C1 segment of cervical spinal cord (tissue), 14 donors: ENCODE measurements around the gene CPTP.
"Not testable (repeated sequence)": the region's sequence is repeated elsewhere in the genome, so short reads cannot be mapped to it uniquely, and the experiment has no call there.

Experiments
- DNase-seq, 14 donors: peaks; one replicate each; lab custom pipeline; 2025; lab: John Stamatoyannopoulos, UW

The CPTP gene

DNA sequence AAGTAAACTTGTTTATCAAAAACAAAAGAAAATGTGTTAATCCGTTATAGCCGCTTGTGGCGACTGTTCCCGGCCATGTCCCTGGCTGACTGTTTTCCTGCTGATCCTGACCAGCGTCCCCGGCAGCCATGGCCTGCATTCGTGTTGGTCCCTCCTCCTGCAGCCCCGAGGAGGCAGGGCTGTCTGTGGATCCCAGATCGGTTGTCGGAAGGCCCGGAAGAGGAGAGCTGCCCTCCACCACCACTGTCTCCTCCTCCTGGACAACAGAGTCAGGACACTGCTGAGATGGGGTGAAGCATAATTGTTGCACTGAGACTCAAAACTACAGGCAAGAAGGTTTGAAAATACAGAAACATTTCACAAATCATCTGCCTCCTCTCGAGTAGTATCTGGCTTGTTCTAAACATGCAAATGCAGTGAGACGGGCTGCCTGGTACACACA, 37.4 kb downstream of the CPTP start:
- DNase-seq: no peak

DNA sequence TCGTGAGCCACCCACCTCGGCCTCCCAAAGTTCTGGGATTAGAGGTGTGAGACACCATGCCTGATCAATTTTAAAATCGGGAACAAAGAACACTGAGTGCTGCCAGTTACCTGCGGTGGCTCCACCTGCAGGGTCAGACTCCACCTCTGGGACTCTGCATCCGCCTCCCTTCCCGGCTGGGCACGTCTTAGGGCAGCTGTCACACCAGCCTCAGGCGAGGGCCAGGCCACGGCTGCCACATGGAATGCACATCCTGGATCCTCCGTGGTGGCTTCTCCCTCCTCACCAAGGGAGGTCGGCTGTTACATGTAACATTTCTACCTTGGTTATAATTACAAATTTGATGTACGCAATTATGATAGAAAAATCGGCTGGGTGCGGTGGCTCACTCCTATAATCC, 39.7 kb downstream of the CPTP start:
- DNase-seq: no peak

DNA sequence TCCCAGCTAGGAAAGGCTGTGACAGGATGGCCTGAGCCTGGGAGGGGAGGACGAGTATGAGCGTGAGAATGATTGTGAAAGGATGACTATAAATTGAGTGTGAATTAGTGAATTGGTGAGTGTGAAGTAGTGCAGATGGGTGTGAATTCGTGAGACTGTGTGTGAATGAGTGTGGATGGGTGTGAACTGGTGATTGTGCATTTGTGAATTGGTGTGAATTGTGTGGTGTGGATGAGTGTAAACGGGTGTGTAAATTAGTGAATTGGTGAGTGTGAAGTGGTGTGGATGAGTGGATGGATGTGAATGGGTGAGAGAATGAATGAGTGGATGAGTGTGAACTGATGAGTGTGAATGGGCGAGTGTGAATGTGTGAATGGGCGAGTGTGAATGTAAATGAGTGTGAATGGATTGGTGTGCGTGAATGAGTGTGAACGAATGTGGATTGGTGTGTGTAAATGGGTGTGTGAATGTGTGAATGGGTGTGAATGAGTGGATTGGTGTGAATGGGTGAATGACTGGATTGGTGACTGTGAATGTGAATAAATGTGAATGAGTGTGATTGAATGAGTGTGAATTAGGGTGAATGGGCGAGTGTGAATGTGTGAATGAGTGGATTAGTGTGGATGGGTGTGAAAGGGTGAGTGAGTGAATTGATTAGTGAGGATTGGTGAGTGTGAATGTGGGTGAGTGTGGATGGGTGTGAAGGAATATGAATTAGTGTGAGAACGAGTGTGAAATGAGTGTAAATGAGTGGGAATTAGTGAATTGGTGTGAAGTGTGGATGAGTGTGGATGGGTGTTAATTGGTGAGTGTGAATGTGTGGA, 41.5 kb downstream of the CPTP start:
- DNase-seq: no peak

DNA sequence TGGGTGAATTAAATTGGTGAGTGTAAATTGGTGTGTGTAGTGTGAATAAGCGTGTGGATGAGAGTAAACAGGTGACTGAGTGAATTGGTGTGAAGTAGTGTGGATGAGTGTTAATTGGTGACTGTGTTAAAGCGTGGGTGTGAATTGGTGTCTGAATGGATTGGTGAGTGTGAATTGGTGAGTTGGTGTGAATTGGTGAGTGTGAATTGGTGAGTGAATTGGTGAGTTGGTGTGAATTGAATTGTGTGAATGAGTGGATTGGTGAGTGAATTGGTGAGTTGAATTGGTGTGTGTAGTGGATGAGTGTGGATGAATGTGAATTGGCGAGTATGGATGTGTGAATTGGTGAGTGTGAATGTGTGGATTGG, 42.1 kb downstream of the CPTP start:
- no peak for DNase-seq

DNA sequence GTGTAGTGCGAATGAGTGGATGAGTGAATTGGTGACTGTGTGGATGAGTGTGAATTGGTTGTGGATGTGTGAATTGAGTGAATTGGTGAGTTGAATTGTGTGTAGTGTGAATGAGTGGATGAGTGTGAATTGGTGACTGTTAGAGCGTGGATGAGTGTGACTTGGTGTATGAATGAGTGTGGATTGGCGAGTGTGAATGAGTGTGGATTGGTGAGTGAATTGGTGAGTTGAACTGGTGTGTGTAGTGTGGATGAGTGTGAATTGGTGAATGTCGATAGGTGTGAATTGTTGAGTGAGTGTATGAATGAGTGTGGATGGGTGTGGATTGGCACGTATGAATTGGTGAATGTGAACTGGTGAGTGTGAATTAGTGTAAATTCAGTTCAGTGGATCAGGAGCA, 42.7 kb downstream of the CPTP start:
- no peak for DNase-seq

DNA sequence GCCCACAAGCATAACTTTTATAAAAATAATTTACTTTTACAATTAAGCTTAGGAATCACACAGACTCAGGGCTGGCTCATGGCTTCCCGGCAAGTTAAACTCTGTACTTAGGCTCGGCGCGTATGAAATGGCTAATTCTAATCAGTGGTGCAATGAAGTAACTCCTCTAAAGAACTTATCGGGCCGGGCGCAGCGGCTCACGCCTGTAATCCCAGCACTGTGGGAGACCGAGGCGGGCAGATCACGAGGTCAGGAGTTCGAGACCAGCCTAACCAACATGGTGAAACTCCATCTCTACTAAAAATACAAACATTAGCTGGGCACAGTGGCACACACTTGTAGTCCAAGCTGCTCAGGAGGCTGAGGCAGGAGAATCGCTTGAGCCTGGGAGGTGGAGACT, 45.5 kb downstream of the CPTP start:
- DNase-seq: not testable (repeated sequence)

DNA sequence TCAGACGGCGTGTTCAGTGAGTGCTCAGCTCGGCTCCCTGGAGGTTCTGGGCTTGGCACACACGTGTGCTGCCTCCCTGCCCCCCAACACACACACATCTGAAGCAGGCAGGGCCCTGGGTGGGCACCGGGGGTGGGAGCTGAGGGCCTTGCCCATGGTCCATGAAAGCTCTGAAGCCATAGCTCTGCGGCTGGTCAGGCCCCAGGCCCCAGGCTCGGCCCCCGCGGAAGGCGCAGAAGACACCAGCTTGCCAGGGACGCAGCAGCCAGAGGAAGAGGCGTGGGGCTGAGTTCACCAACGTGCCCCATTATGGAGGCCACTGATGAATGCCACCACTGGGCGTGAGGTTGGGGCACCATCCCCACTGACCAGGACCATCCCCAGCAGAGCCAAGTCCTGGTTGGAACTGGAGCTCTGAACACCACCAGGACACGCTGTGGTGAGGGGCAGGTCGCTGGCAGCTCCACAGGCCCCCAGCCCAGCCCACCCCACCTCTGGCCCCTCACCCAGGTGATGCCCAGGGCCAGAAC, 46.2 kb downstream of the CPTP start:
- no peak for DNase-seq

DNA sequence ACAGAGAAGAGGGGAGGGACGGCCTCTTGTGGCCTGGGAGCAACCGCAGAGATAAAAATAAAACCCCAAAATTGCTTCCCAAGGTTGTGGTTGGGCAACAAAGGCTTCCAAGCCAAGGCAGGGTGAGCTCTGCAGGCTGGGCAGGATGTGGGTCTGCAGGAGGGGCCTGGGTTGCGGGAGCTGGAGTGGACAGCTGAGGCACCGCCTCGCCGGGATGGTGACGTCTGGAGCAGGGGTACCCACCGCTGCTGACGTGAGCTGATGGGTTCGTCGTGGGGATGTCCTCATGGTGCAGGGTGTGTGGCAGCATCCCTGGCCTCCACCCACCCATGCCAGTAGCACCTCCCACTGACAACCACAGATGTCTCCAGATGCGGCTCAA, 46.8 kb downstream of the CPTP start:
- no peak for DNase-seq

DNA sequence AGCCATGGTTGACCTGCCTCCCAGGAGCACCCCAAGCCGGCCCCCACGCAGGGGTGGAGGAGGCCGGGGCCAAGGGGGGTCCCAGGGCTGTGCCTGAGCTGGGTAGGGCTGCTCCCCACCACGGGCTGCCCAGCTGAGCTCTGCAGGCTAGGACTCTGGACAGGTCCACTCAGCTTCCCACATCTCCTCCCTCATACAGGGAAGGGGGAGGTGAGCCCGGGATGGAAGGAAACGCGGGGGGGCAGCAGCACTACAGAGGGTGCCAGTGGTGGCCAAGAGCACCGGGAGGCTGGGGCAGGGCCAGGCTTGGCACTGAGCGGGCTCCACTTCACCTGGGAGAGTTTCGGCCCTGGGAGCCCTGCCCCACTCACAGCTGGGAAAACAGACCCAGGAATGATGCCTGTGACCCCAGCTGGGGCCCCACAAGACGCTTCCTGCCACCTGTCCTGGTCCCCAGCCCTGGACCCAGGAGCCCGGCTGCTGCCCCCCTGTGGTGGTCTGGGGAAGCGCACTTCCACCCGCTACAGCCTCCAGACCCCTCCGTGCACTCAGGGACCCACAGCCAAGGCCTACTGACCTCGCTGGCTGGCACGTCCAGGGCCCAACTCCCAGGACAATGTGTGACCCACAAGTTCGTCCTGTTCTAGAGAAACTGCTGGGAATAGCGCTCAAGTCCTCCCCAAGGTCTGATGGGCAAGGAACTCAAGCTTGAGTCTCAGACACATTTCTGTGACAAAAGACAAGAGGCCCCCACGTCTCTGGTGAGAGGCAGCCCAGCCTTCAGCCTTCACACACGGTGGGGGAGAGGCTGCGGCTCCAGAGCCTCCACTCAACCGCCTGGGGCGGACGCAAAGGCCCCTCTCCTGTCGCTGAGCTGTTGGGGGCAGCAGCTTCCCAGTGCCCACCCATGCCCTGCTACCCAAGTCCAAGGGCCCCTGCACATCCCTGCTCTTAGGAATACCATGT, 47.4 kb downstream of the CPTP start:
- peak in 5 of 14 donors; percentile 15 to 49 (median 20) for DNase-seq

DNA sequence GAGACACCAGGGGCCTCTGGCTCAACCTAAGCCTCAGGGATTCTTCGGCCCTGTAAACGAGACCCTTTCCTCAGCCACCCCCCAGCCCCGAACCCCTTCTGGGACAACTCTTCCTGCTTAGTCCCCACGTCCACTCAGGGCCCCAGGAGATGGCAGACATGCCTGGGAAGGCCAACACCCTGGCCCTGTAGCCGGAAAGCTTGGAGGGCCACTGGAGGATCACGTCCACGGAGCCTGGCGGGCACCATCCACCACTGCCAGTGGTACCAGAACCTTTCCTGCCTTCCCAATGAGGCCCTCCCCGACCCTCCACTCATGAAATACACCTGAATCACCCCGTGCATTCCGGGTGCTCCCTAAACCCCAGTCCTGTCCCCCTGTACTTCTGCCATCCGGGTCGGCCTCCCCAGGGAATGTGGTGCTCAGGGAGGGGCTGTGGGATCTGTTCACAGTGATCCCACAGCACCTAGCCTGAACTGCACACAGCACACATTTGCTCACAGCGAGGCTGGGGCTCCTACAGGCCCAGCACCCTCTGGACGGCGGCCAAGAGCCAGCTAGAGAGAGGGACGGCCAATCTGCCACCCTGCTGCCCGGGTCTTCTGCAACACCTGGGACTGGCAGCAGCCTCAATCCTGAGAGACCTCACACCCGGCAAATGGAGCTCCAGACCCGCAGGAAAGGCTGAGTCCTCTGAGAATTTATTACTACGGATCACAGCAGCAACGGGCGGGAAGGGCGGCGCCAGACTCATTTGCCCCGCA, 48.6 kb downstream of the CPTP start:
- DNase-seq: no peak

DNA sequence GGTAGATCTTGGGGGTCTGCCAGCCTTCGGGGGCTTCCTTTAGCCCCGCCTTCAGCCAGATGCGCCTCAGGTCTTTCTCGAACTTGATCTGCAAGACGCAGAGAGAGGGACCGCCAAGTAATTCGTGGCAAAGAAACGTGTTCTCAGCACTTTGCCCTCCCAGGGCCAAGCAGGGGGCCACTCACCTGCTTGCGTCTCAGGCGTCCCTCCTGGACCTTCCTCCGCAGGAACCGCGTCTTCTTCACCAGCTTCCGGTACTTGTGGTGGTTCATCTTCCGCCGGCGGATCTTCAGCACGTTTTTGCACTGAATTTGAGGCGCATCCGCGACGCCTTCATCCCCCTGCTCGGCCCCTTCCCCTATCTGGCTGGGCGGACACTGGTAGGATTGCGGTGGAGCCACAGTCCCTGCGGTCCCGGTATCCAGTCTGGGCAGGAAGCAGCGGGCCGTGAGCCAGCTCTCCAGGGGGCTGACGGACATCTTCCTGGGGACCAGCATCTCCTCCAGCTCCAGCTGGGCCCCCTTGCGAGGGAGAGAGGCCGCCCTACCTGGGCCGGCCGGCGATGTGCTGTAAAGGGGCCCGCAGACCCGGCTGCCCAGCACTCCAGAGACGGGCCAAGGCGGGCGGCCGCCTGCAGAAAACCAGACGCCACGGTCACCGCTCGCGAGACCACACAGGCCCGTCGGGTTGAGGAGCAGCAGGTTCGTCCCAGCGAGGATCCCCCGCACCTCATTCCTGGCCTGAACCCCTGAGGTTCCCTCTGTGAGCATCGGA, 49.4 kb downstream of the CPTP start:
- no peak for DNase-seq

DNA sequence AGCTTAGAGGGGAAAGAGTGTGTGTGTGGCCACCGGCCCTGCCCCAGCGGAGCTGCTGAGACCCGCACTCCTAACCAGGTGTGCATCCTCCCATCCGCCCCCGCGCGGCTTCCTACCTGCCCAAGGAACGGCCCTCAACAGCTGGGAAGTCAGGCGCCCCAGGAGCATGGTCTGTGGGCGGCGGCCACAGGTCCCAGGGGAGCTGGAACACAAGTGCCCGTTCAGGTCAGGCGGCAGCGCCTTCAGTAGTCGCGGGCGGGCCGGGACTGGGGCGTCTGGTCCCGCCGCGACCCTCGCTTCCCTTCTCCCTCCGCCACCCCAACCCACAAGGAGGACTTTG, 50.0 kb downstream of the CPTP start:
- no peak for DNase-seq

DNA sequence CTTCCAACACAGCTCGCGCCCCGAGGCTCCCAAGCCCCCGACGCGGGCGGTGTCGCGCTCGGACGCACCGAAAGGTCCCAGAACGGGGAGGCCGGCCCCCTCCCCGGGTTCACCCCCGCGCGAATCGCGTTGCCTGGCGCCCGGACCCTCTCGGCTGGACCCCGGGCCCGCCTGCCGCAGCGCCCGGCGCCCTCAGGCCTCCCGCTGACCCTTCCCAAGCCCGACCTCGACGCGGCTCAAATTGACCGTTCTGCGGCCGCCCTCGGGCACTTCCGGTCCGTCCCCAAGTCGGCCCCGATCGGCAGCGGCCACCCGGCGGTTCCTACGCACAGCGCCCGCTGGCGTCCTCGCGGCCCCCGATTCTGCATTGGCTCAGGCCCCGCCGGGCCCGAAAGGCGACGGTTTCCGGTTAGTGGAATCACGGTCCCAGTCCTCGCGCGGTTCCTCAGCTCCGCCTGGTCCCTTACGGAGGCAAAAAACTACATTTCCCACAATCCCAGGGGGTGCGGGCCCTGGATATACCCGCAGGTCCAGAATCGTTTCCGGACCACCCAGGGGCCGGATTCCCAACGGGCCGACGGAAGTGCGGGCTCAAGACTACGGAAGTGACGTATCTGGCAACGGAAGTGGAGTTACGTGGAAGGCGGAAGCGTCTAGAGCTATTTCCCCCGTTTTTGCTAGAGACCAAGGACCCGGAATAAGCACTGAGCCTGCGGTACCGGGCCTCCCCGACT, 50.5 kb downstream of the CPTP start, which contains the start of gene AURKAIP1:
AURKAIP1 (minus strand) TSS at position 279 of the 734 bp plus-strand sequence. CDS start 451 bp downstream, outside the sequence.
- peak; percentile 72 to 99 (median 97) for DNase-seq

DNA sequence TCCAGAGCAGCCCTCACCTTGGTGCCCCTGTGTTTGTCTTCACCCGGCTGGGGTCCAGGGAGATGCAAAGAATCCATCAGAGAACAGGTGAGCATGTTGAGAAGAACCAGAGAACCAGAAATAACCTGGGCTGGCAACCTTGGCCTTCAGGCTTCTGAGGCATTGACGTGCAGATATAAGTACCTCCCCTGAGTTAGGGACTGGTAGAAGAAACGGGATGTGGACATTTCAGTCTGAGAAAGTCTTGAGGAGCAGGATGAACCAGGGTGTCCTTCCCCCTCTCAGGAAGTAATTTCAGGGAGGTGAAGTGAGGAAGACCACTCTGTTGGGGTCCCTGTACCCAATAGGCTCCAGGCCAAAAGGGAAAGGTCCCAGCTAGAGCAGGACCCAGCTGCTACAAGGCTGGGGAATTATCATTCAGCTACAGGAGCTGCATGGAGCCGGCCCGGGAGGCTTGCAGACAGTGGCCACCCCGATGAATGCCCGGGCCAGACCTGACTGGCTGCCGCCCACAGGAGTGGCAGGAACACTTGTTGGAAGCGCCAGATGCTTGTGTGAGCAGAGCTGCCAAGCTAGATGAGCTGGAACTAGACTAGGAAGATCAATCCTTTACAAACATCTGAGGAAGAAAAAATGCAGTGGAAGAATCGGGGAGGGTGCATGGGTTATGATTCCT, 52.1 kb downstream of the CPTP start:
- no peak for DNase-seq

DNA sequence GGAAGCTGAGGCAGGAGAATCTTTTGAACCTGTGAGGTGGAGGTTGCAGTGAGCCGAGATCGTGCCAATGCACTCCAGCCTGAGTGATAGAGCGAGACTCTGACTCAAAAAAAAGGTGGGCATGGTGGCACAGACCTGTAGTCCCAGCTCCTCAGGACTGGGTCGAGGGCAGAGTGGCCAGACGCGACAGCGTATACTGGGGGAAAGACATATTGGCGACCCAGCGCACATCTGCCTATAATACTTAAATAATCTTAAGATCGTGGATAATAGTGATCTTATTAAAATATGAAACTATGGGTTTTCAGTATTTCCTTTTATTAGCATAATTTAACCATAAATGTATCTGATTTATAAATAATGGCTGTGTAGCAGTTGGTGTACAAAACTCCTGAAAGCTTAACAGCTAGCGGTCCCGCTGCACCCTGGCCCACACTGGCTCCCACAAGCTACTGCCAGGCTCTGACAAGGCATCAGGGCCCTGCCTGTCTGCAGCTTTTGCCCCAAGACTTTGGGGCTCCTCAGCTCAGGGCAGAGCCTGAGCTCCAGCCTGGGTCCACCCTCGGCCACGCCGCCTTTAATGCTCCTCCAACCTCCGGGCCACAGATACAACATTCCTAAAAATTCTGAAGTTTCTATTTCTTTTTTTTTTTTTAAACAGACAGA, 53.1 kb downstream of the CPTP start:
- no peak for DNase-seq
